Thyroid gland (tissue), 4 donors: ENCODE measurements around the gene WARS2.

Experiments
- CTCF ChIP-seq, 6 experiments: fragments of 200-600 bp in 3 of 6; fragments of 450-650 bp in 3 of 6; sonication (generic) in 3 of 6; IDR thresholded peaks; one replicate each; pipeline ENCODE4 v1.5.1; 2016 to 2019; ENCODE audit warnings: antibody characterized with exemption in 6 of 6, mild to moderate bottlenecking in 2 of 6, inconsistent platforms in 1 of 6, moderate library complexity in 1 of 6
- POLR2A ChIP-seq, 2 donors: fragments of 450-650 bp; IDR thresholded peaks; one replicate each; pipeline ENCODE4 v1.6.1; 2017; ENCODE audit warnings: antibody characterized with exemption in 2 of 2, mild to moderate bottlenecking in 2 of 2, moderate library complexity in 1 of 2

DNA sequence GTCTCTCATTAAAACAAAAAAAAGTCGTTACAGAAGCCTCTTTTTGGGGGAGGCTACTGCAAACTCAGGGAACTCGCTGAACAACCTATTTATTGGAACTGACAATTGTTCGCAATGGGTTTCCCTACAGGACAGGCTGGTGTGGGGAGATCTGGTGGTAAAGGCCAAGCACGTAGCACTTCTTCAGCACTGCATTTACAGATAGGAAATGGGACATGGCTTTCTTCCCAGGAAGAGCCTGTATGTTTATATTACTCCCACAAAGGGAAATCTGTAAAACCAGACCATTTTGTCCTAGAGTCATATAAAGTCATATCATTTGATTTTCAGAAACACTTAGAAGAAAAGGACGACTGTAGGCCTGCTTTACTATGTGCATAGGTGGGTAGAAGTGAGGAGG is 113.5 kb downstream of the WARS2 start:
- no peak for TF ChIP-seq CTCF (IDR thresholded peaks at IDR 0.05)
- TF ChIP-seq POLR2A (IDR thresholded peaks at IDR 0.05), result no peak
